Adrenal gland (tissue), 12 donors: Measurements from ENCODE around the gene PLIN3. TPM values are rescaled to one million over a fixed set of nuclear protein-coding genes. Genes with fewer than 3 reads are reported as not detected.

Experiments
- DNase-seq, 7 donors: peaks; one replicate each; pipeline ENCODE4 v3.0.0-alpha.2; 2019 to 2020
- H3K27ac ChIP-seq, 5 donors: fragments of 200-600 bp; sonication (generic) in 4 of 5; 1 replicate in 3 of 5; 2 replicates in 2 of 5; pipeline versions ENCODE4 v1.5.1 to v1.8.0; 2016 to 2020; ENCODE audit warnings: mild to moderate bottlenecking in 1 of 5
- H3K27me3 ChIP-seq: fragments of 200-600 bp; 2 replicates; pipeline ENCODE4 v1.8.0; 2021
- H3K36me3 ChIP-seq, 2 donors: fragments of 200-600 bp; replicated peaks in 1 of 2; 1 replicate in 1 of 2; 2 replicates in 1 of 2; pipeline versions ENCODE4 v1.5.1 to v1.8.0; 2018 to 2022
- H3K4me1 ChIP-seq, 2 donors: fragments of 200-600 bp; replicated peaks in 1 of 2; 1 replicate in 1 of 2; 2 replicates in 1 of 2; pipeline versions ENCODE4 v1.5.1 to v1.8.0; 2018 to 2021
- H3K4me3 ChIP-seq, 4 donors: fragments of 200-600 bp; sonication (generic) in 3 of 4; one replicate each; pipeline ENCODE4 v1.5.1; 2016 to 2018
- H3K9me3 ChIP-seq, 3 donors: fragments of 200-600 bp; sonication (generic) in 1 of 3; replicated peaks in 1 of 3; 1 replicate in 2 of 3; 2 replicates in 1 of 3; pipeline versions ENCODE4 v1.5.1 to v1.8.0; 2016 to 2021
- CTCF ChIP-seq, 6 experiments: fragments of 450-650 bp in 4 of 6; fragments of 200-600 bp in 2 of 6; sonication (generic) in 1 of 6; IDR thresholded peaks; 1 replicate in 5 of 6; 2 replicates in 1 of 6; pipeline versions ENCODE4 v1.5.1 to v1.8.0; 2016 to 2021; ENCODE audit warnings: antibody characterized with exemption in 6 of 6, mild to moderate bottlenecking in 2 of 6, moderate library complexity in 1 of 6
- POLR2A ChIP-seq, 2 donors: fragments of 450-650 bp; IDR thresholded peaks; one replicate each; pipeline ENCODE4 v1.6.1; 2017; ENCODE audit warnings: antibody characterized with exemption in 2 of 2, mild to moderate bottlenecking in 2 of 2, moderate library complexity in 1 of 2
- WGBS, 4 donors: extraction: QIAGEN DNeasy Blood & Tissue Kit in 2 of 4; methylation state at CpG; one replicate each; pipeline versions ENCODE4 v1.1.5 to v1.1.7; 2013 to 2017; 5-methylcytosine and 5-hydroxymethylcytosine counted together
- intact Hi-C, 2 donors: fragments of 100-400 bp; cut with DNase I; formaldehyde crosslinking; loops; one replicate each; pipeline versions ENCODE4 v1.14.1 to v1.15.0; 2022 to 2023
- polyA plus RNA-seq, 3 donors: library from polyadenylated mRNA; stranded (reverse); fragments of 200-250 nt in 2 of 3; fragments of 350-450 nt in 1 of 3; fragmentation: Illumina TruSeq in 1 of 3; extraction: RNeasy Lipid Tissue Mini Kit (QIAGEN cat#74804) in 1 of 3; gene quantifications; one replicate each; pipeline ENCODE4 v1.2.3, GENCODE V29; 2013 to 2014
- total RNA-seq, 9 donors: library from RNA; depleted of rRNA in 4 of 9; stranded (reverse); fragments of >200 nt in 4 of 9; fragments of 120-200 nt in 1 of 9; fragmentation: NEBNext Ultra II Directional in 1 of 9; extraction: Animal tissue kit (Norgen Biotek cat#: 25700) in 1 of 9; gene quantifications; one replicate each; pipeline versions ENCODE4 v1.1.0 to v1.2.4, GENCODE V29; 2013 to 2023
- donor health status: healthy with polysubstance abuse.
- donor health status: Bipolar disorder and iron deficiency.
- donor health status: DM: yes; HTN: yes; CAD: no.
- donor health status: DM: no; HTN: no; CAD: no.
- donor health status: DM: no; HTN: no; CAD: no.
- donor health status: DM: yes; HTN: yes; CAD: no.

The PLIN3 gene
- total and polyA plus RNA-seq, 12 donors = 21.3 to 181 (median 103) TPM

DNA sequence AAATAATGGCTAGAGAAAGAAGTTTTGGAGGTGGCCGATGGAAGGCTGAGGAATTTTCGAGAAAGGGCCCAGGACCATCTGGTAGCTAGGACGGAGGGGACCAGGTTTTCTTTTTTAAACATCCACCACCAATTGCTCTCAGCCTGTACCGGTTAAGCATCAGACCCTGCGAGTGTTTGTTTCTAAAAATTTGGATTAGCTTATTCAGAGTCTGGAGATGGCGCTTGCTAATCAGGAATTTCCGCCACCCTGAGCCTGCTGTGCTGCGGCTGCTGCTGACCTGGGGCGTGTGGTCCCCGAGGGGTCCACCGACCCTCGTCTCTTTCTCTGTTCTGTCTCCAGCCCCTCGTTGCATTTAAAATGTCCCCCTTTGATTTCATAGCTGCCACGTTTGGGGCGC lies 43.8 kb upstream of the PLIN3 start:
- no peak for DNase-seq
- Histone ChIP-seq H3K27me3 (peaks cover 10% of the 10 kb centered on the region), H3K27ac (peak overlapping the region in 2 of 5 donors; percentile 4 to 65), H3K9me3 (no peaks in the 10 kb centered on the region), H3K4me1 (peaks cover 12 to 23% of the 10 kb centered on the region in 2 donors), H3K4me3 (peak overlapping the region in 1 of 4 donors; percentile 22), H3K36me3 (no peaks in the 10 kb centered on the region)
- 59 to 64% (median 61%) methylated on average over 9 to 15 of the region's 15 CpGs for WGBS, 4 donors
- intact Hi-C loops = loop anchor here (2.0 to 5.0 kb wide), 5 partner anchors 39 to 121 kb away; no protein-coding TSS in a partner anchor
- TF ChIP-seq POLR2A (IDR thresholded peaks at IDR 0.05) = no peak
- TF ChIP-seq CTCF (IDR thresholded peaks at IDR 0.05) = no peak

GRCh38 chr19:4910594-4911281 lies 43.3 kb upstream of the PLIN3 start:
- Histone ChIP-seq H3K27me3 (peaks cover 10% of the 10 kb centered on the region), H3K27ac (no peak overlapping the region), H3K4me1 (peaks cover 12 to 23% of the 10 kb centered on the region in 2 donors), H3K9me3 (no peaks in the 10 kb centered on the region), H3K36me3 (no peaks in the 10 kb centered on the region), H3K4me3 (peak overlapping the region in 2 of 4 donors; percentile 35 to 98)
- WGBS, 4 donors = 37 to 51% (median 44%) methylated on average over 15 to 23 of the region's 23 CpGs
- TF ChIP-seq POLR2A (IDR thresholded peaks at IDR 0.05) = no peak
- TF ChIP-seq CTCF (IDR thresholded peaks at IDR 0.05) = no peak
- intact Hi-C loops = loop anchor here (2.0 to 5.0 kb wide), 5 partner anchors 38 to 122 kb away; no protein-coding TSS in a partner anchor
- DNase-seq = peak in 2 of 7 donors; percentile 23 to 24

- intact Hi-C loops = loop anchor here (2.0 to 5.0 kb wide), 5 partner anchors 37 to 122 kb away; no protein-coding TSS in a partner anchor
- H3K36me3 ChIP-seq = no peaks in the 10 kb centered on the region
- TF ChIP-seq CTCF (IDR thresholded peaks at IDR 0.05) (no peak), POLR2A (IDR thresholded peaks at IDR 0.05) (no peak)
- H3K9me3 ChIP-seq = no peaks in the 10 kb centered on the region
- H3K27ac ChIP-seq = no peak overlapping the region
- peak overlapping the region in 3 of 4 donors; percentile 25 to 98 (median 35) for H3K4me3 ChIP-seq
- peaks cover 10% of the 10 kb centered on the region for H3K27me3 ChIP-seq
- H3K4me1 ChIP-seq = peaks cover 12 to 23% of the 10 kb centered on the region in 2 donors
- DNase-seq = peak; percentile 88 to 94 (median 91)
- WGBS, 4 donors = 0 to 1% (median 1%) methylated on average over 12 to 78 of the region's 85 CpGs
These were observed 42.6 kb upstream of the PLIN3 start for GRCh38 chr19:4909897-4910593.

GRCh38 chr19:4909156-4909896 lies 41.9 kb upstream of the PLIN3 start, which contains the start of gene UHRF1:
Gene UHRF1 (plus strand): TSS chr19:4909501. CDS start chr19:4910886, 1,385 bp downstream.
- TF ChIP-seq CTCF (IDR thresholded peaks at IDR 0.05) (no peak), POLR2A (IDR thresholded peaks at IDR 0.05) (no peak)
- Histone ChIP-seq H3K4me3 (peak within 1 kb of the TSS in 3 of 4 donors; percentile 25 to 98 (median 35)), H3K36me3 (no peaks in the 10 kb centered on the region), H3K4me1 (peaks cover 12 to 23% of the 10 kb centered on the region in 2 donors), H3K27ac (no peak within 1 kb of the TSS), H3K27me3 (peaks cover 10% of the 10 kb centered on the region), H3K9me3 (no peaks in the 10 kb centered on the region)
- WGBS, 4 donors = 2 to 4% (median 3%) methylated on average over 31 to 89 of the region's 89 CpGs; no CpG with 5 or more reads in 1 of the 4 donors
- intact Hi-C loops = no loop called here
- no peak for DNase-seq
